ENCODE measurements around the gene AGBL1. TPM values are rescaled to one million over a fixed set of nuclear protein-coding genes. Genes with fewer than 3 reads are reported as not detected.

AGBL1 gene
- polyA plus RNA-seq, 2 of the 4 experiments (the other 2 are of a cell fraction) = not detected

GRCh38 chr15:86237111-86237500 lies 157.4 kb downstream of the AGBL1 start:
- WGBS (ENCODE audit: missing lambda C conversion rate) = 42% methylated on average over 5 of the region's 5 CpGs
- POLR2A ChIA-PET = no interaction called here
- no peak for TF ChIP-seq RFX5 (IDR thresholded peaks at IDR 0.05)
- no peak for TF ChIP-seq BCL3 (IDR thresholded peaks at IDR 0.05)
- no peak for TF ChIP-seq RARB (CRISPR knock-in tag; IDR thresholded peaks at IDR 0.05)
- no peak for TF ChIP-seq HOXA7 (CRISPR knock-in tag; IDR thresholded peaks at IDR 0.05)
- TF ChIP-seq CHD4 (IDR thresholded peaks at IDR 0.05; ENCODE audit: borderline replicate concordance) = no peak
- no peak for TF ChIP-seq ESRRA (IDR thresholded peaks at IDR 0.05; ENCODE audit: borderline replicate concordance, low read length)
- TF ChIP-seq HES2 (IDR thresholded peaks at IDR 0.05) = no peak
- no peak for TF ChIP-seq NR3C1 (IDR thresholded peaks at IDR 0.05)
- no peak for TF ChIP-seq PBX3 (IDR thresholded peaks at IDR 0.05)
- TF ChIP-seq USF2 (IDR thresholded peaks at IDR 0.05) = no peak
- TF ChIP-seq ZSCAN20 (CRISPR knock-in tag; IDR thresholded peaks at IDR 0.05) = no peak
- TF ChIP-seq ZC3H11A (IDR thresholded peaks at IDR 0.05) = no peak
- TF ChIP-seq ZFP36 (IDR thresholded peaks at IDR 0.05; ENCODE audit: borderline replicate concordance, partially characterized antibody) = no peak
- TF ChIP-seq EHMT2 (IDR thresholded peaks at IDR 0.05; ENCODE audit: low read depth) = no peak
- TF ChIP-seq FOSB (CRISPR knock-in tag; IDR thresholded peaks at IDR 0.05) = no peak
- no peak for TF ChIP-seq PHF8 (IDR thresholded peaks at IDR 0.05; ENCODE audit: borderline replicate concordance, low read depth)
- TF ChIP-seq RNF2 (IDR thresholded peaks at IDR 0.05; ENCODE audit: borderline replicate concordance, low read depth) = no peak
- TF ChIP-seq HEYL (CRISPR knock-in tag; IDR thresholded peaks at IDR 0.05) = no peak
- no peak for TF ChIP-seq SREBF2 (IDR thresholded peaks at IDR 0.05)
- TF ChIP-seq EHF (CRISPR knock-in tag; IDR thresholded peaks at IDR 0.05) = no peak
- FAIRE-seq (no peak), ATAC-seq (no peak), DNase-seq (ENCODE audit: low read depth in 1 of 2, low spot score in 1 of 2) (no peak)
- Histone ChIP-seq H3K4me1 (no peaks in the 10 kb centered on the region), H3K9me3 (no peaks in the 10 kb centered on the region), H3K4me3 (no peak overlapping the region), H3K27ac (no peak overlapping the region), H3K4me2 (no peak overlapping the region)
- CTCF ChIA-PET = no interaction called here

GRCh38 chr15:86247249-86247955 lies 167.7 kb downstream of the AGBL1 start:
- CTCF ChIA-PET = no interaction called here
- POLR2A ChIA-PET = no interaction called here

More at GRCh38 chr15:86247249-86247955, 167.7 kb downstream of the AGBL1 start:
- Histone ChIP-seq H3K27ac (no peak overlapping the region), H3K4me2 (no peak overlapping the region), H3K4me3 (no peak overlapping the region), H3K4me1 (no peaks in the 10 kb centered on the region), H3K9me3 (no peaks in the 10 kb centered on the region)
- TF ChIP-seq ZFP36 (IDR thresholded peaks at IDR 0.05; ENCODE audit: borderline replicate concordance, partially characterized antibody) (no peak), HOXA7 (CRISPR knock-in tag; IDR thresholded peaks at IDR 0.05) (no peak), ESRRA (IDR thresholded peaks at IDR 0.05; ENCODE audit: borderline replicate concordance, low read length) (no peak), KDM1A (IDR thresholded peaks at IDR 0.05; ENCODE audit: low read depth) (no peak), HMGXB4 (CRISPR knock-in tag; IDR thresholded peaks at IDR 0.05; ENCODE audit: borderline replicate concordance) (no peak), RCOR1 (IDR thresholded peaks at IDR 0.05; ENCODE audit: low read depth, low read length) (no peak), SREBF2 (IDR thresholded peaks at IDR 0.05) (no peak), EHF (CRISPR knock-in tag; IDR thresholded peaks at IDR 0.05) (no peak), MAFK (IDR thresholded peaks at IDR 0.05; ENCODE audit: partially characterized antibody) (no peak), HOXB13 (CRISPR knock-in tag; IDR thresholded peaks at IDR 0.05; ENCODE audit: low read depth) (no peak), CHD2 (IDR thresholded peaks at IDR 0.05; ENCODE audit: low read length, partially characterized antibody) (no peak), CBX2 (IDR thresholded peaks at IDR 0.05; ENCODE audit: borderline replicate concordance, low read depth) (no peak), ZSCAN20 (CRISPR knock-in tag; IDR thresholded peaks at IDR 0.05) (no peak), SMC3 (IDR thresholded peaks at IDR 0.05) (no peak), HDAC2 (IDR thresholded peaks at IDR 0.05) (no peak)
- ATAC-seq = no peak; a peak in 1 of 6 replicates
- 31% methylated on average over 12 of the region's 15 CpGs for WGBS (ENCODE audit: missing lambda C conversion rate)
- FAIRE-seq = no peak
- no peak for DNase-seq (ENCODE audit: low read depth in 1 of 2, low spot score in 1 of 2)

Measured in A549 (cell line).